Fibroblast of lung (primary cell): ENCODE results near the gene FARP1. TPM values are rescaled to one million over a fixed set of nuclear protein-coding genes. Genes with fewer than 3 reads are reported as not detected.

Experiments used
- DNase-seq, 2 donors: peaks; one replicate each; pipeline versions ENCODE4 v3.0.0 to v3.0.0-alpha.2; 2010; ENCODE audit warnings: low read depth in 2 of 2
- H2AFZ ChIP-seq: 2 replicates; pipeline ENCODE4 v1.5.1; 2012; ENCODE audit warnings: low read length, control low read depth, inconsistent platforms
- H3K27ac ChIP-seq: 2 replicates; pipeline ENCODE4 v1.5.1; 2011; ENCODE audit warnings: low read length, control low read depth; ENCODE audit not compliant: insufficient read depth
- H3K27me3 ChIP-seq: 2 replicates; pipeline ENCODE4 v1.5.1; 2011; ENCODE audit warnings: mild to moderate bottlenecking, low read length; ENCODE audit not compliant: control insufficient read depth, insufficient read depth
- H3K36me3 ChIP-seq: 2 replicates; pipeline ENCODE4 v1.5.1; 2011; ENCODE audit warnings: low read length; ENCODE audit not compliant: control insufficient read depth, insufficient read depth
- H3K4me1 ChIP-seq: 2 replicates; pipeline ENCODE4 v1.5.1; 2011; ENCODE audit warnings: low read length; ENCODE audit not compliant: control insufficient read depth, insufficient read depth; ENCODE audit errors: extremely low read depth
- H3K4me2 ChIP-seq: 2 replicates; pipeline ENCODE4 v1.5.1; 2011; ENCODE audit warnings: low read length, control low read depth; ENCODE audit not compliant: insufficient read depth; ENCODE audit errors: extremely low read depth
- H3K4me3 ChIP-seq, 4 experiments: fragments of 200-600 bp in 1 of 4; sonication (generic) in 1 of 4; replicated peaks in 1 of 4; 2 replicates each; pipeline ENCODE4 v1.5.1; 2011 to 2016; ENCODE audit warnings: low read length in 4 of 4, low read depth in 3 of 4, mild to moderate bottlenecking in 3 of 4, control low read depth in 2 of 4, inconsistent platforms in 1 of 4, mixed read lengths in 1 of 4; ENCODE audit not compliant: insufficient read depth in 1 of 4; ENCODE audit errors: control extremely low read depth in 1 of 4
- H3K79me2 ChIP-seq: 2 replicates; pipeline ENCODE4 v1.5.1; 2012; ENCODE audit warnings: mild to moderate bottlenecking, low read length, inconsistent platforms; ENCODE audit not compliant: control insufficient read depth, insufficient read depth
- H3K9ac ChIP-seq: 2 replicates; pipeline ENCODE4 v1.5.1; 2011; ENCODE audit warnings: mild to moderate bottlenecking, low read length, control low read depth; ENCODE audit not compliant: insufficient read depth
- H3K9me3 ChIP-seq: 2 replicates; pipeline ENCODE4 v1.5.1; 2012; ENCODE audit warnings: low read depth, low read length; ENCODE audit not compliant: control insufficient read depth, insufficient read depth
- H4K20me1 ChIP-seq: 2 replicates; pipeline ENCODE4 v1.5.1; 2011; ENCODE audit warnings: low read length; ENCODE audit not compliant: control insufficient read depth, insufficient read depth; ENCODE audit errors: extremely low read depth
- CTCF ChIP-seq, 2 donors: IDR thresholded peaks in 1 of 2; conservative IDR thresholded peaks in 1 of 2; 1 replicate in 1 of 2; 2 replicates in 1 of 2; pipeline ENCODE4 v1.5.1; 2011 to 2012; ENCODE audit warnings: low read length in 2 of 2, control low read depth in 1 of 2, inconsistent platforms in 1 of 2, low read depth in 1 of 2, mild to moderate bottlenecking in 1 of 2
- EZH2 ChIP-seq: IDR thresholded peaks from 2 replicates; pipeline ENCODE4 v1.5.1; 2012; ENCODE audit warnings: low read length, control low read depth, mild to moderate bottlenecking; ENCODE audit errors: missing control alignments
- polyA plus RNA-seq, 2 donors: library from polyadenylated mRNA; depleted of rRNA in 1 of 2; stranded (reverse) in 1 of 2; unstranded in 1 of 2; fragments of >200 nt; gene quantifications; 2 replicates each; pipeline ENCODE4 v1.2.1, GENCODE V29; 2011 to 2012; ENCODE audit warnings: missing spikeins in 1 of 2
- total RNA-seq: library from RNA; depleted of rRNA; stranded (reverse); fragments of >200 nt; gene quantifications from 2 replicates; pipeline ENCODE4 v1.2.1, GENCODE V29; 2014

FARP1 gene
- total and polyA plus RNA-seq, 2 donors (not counting 1 experiment from before 2014, with no cell fraction given): 50.9 to 199 TPM

GRCh38 chr13:98298599-98298998, 155.7 kb downstream of the FARP1 start:
- Histone ChIP-seq H4K20me1 (no peaks in the 10 kb centered on the region), H3K9ac (no peak overlapping the region), H3K4me2 (no peak overlapping the region), H3K79me2 (peaks cover 47% of the 10 kb centered on the region), H3K36me3 (no peaks in the 10 kb centered on the region), H3K9me3 (no peaks in the 10 kb centered on the region), H3K27me3 (no peaks in the 10 kb centered on the region), H2AFZ (no peak overlapping the region), H3K4me3 (no peak overlapping the region), H3K27ac (no peak overlapping the region), H3K4me1 (peaks cover 28% of the 10 kb centered on the region)
- no peak for TF ChIP-seq EZH2
- TF ChIP-seq CTCF (conservative IDR thresholded peaks at IDR 0.05 in 1 of 2, IDR thresholded peaks at IDR 0.05 in 1 of 2; ENCODE audit: low read depth in 1 of 2, low read length in 2 of 2): no peak
- no peak for DNase-seq

- Histone ChIP-seq H4K20me1 (no peaks in the 10 kb centered on the region), H3K27me3 (no peaks in the 10 kb centered on the region), H3K9me3 (no peaks in the 10 kb centered on the region), H2AFZ (no peak overlapping the region), H3K9ac (no peak overlapping the region), H3K36me3 (no peaks in the 10 kb centered on the region), H3K4me1 (peaks cover 28% of the 10 kb centered on the region), H3K4me3 (no peak overlapping the region), H3K79me2 (peaks cover 51% of the 10 kb centered on the region), H3K4me2 (no peak overlapping the region), H3K27ac (peak overlapping the region; percentile 0)
- TF ChIP-seq EZH2: no peak
- no peak for TF ChIP-seq CTCF (conservative IDR thresholded peaks at IDR 0.05 in 1 of 2, IDR thresholded peaks at IDR 0.05 in 1 of 2; ENCODE audit: low read depth in 1 of 2, low read length in 2 of 2)
- DNase-seq: peak; percentile 31 to 51
These were observed 156.5 kb downstream of the FARP1 start for GRCh38 chr13:98299235-98299965.

- H3K4me3 ChIP-seq: no peak overlapping the region
- H3K4me2 ChIP-seq: peak overlapping the region; percentile 1
- H3K27ac ChIP-seq: peak overlapping the region; percentile 75
- no peaks in the 10 kb centered on the region for H3K9me3 ChIP-seq
- no peaks in the 10 kb centered on the region for H4K20me1 ChIP-seq
- H3K36me3 ChIP-seq: no peaks in the 10 kb centered on the region
- peak in 1 of 2 donors; percentile 61 for DNase-seq
- no peak overlapping the region for H2AFZ ChIP-seq
- TF ChIP-seq CTCF (conservative IDR thresholded peaks at IDR 0.05 in 1 of 2, IDR thresholded peaks at IDR 0.05 in 1 of 2; ENCODE audit: low read depth in 1 of 2, low read length in 2 of 2) (no peak), EZH2 (no peak)
- no peak overlapping the region for H3K9ac ChIP-seq
- peaks cover 28% of the 10 kb centered on the region for H3K4me1 ChIP-seq
- no peaks in the 10 kb centered on the region for H3K27me3 ChIP-seq
- H3K79me2 ChIP-seq: peaks cover 55% of the 10 kb centered on the region
These were observed 157.1 kb downstream of the FARP1 start for GRCh38 chr13:98299966-98300350.
